Astrocyte (in vitro differentiated cells and primary cell): ENCODE measurements around the gene AP5B1. TPM values are rescaled to one million over a fixed set of nuclear protein-coding genes. Genes with fewer than 3 reads are reported as not detected.

Source experiments
- DNase-seq: peaks from one replicate; pipeline ENCODE4 v3.0.0-alpha.2; 2010; ENCODE audit warnings: low read depth
- FAIRE-seq: peaks from 2 replicates; lab custom pipeline; 2011; peaks lifted over from hg19 to GRCh38; lab: Jason Lieb, UNC
- H2AFZ ChIP-seq: 2 replicates; pipeline ENCODE4 v1.6.0; 2012; ENCODE audit warnings: low read depth, low read length, inconsistent platforms
- H3K27ac ChIP-seq: 2 replicates; pipeline ENCODE4 v1.5.1; 2011; ENCODE audit warnings: low read depth, low read length, inconsistent platforms
- H3K27me3 ChIP-seq: 2 replicates; pipeline ENCODE4 v1.6.0; 2011; ENCODE audit warnings: low read length, inconsistent platforms; ENCODE audit not compliant: insufficient read depth
- H3K36me3 ChIP-seq: 2 replicates; pipeline ENCODE4 v1.5.1; 2011; ENCODE audit warnings: low read length, inconsistent platforms; ENCODE audit not compliant: insufficient read depth
- H3K4me1 ChIP-seq: 2 replicates; pipeline ENCODE4 v1.5.1; 2011; ENCODE audit warnings: low read length, inconsistent platforms; ENCODE audit not compliant: insufficient read depth
- H3K4me2 ChIP-seq: 2 replicates; pipeline ENCODE4 v1.6.0; 2012; ENCODE audit warnings: low read length, inconsistent platforms
- H3K4me3 ChIP-seq: 2 replicates; pipeline ENCODE4 v1.5.1; 2011; ENCODE audit warnings: low read depth, mild to moderate bottlenecking, low read length, inconsistent platforms; ENCODE audit not compliant: insufficient read depth
- H3K79me2 ChIP-seq: 2 replicates; pipeline ENCODE4 v1.6.0; 2012; ENCODE audit warnings: mild to moderate bottlenecking, low read length, inconsistent platforms; ENCODE audit not compliant: insufficient read depth
- H3K9ac ChIP-seq: 2 replicates; pipeline ENCODE4 v1.6.0; 2012; ENCODE audit warnings: mild to moderate bottlenecking, low read length, inconsistent platforms
- H3K9me3 ChIP-seq: 2 replicates; pipeline ENCODE4 v1.5.1; 2012; ENCODE audit warnings: low read depth, mild to moderate bottlenecking, low read length, inconsistent platforms; ENCODE audit not compliant: insufficient read depth
- H4K20me1 ChIP-seq: 2 replicates; pipeline ENCODE4 v1.6.0; 2012; ENCODE audit warnings: low read length, inconsistent platforms; ENCODE audit not compliant: insufficient read depth
- H3K27ac Mint-ChIP-seq: one replicate; pipeline ENCODE4 v1.8.0; 2021; ENCODE audit warnings: mild to moderate bottlenecking, mixed read lengths; ENCODE audit not compliant: unreplicated experiment
- H3K27me3 Mint-ChIP-seq: one replicate; pipeline ENCODE4 v1.8.0; 2021; ENCODE audit warnings: low read depth, mixed read lengths; ENCODE audit not compliant: unreplicated experiment
- H3K36me3 Mint-ChIP-seq: one replicate; pipeline ENCODE4 v1.8.0; 2021; ENCODE audit warnings: low read depth, mixed read lengths; ENCODE audit not compliant: unreplicated experiment
- H3K4me1 Mint-ChIP-seq: one replicate; pipeline ENCODE4 v1.8.0; 2021; ENCODE audit warnings: low read depth, mixed read lengths; ENCODE audit not compliant: unreplicated experiment
- H3K4me3 Mint-ChIP-seq: one replicate; pipeline ENCODE4 v1.8.0; 2021; ENCODE audit warnings: mild to moderate bottlenecking, moderate library complexity, mixed read lengths; ENCODE audit not compliant: unreplicated experiment
- H3K9me3 Mint-ChIP-seq: one replicate; pipeline ENCODE4 v1.8.0; 2021; ENCODE audit warnings: mild to moderate bottlenecking, mixed read lengths; ENCODE audit not compliant: unreplicated experiment
- CTCF ChIP-seq: IDR thresholded peaks from 2 replicates; pipeline ENCODE4 v1.5.1; 2011; ENCODE audit warnings: low read depth, mild to moderate bottlenecking, inconsistent platforms, low read length, moderate library complexity; ENCODE audit not compliant: insufficient read depth
- EZH2 ChIP-seq: IDR thresholded peaks from 2 replicates; pipeline ENCODE4 v1.6.1; 2012; ENCODE audit warnings: mild to moderate bottlenecking, low read length, inconsistent platforms; ENCODE audit not compliant: insufficient read depth
- total RNA-seq: library from RNA; stranded (reverse); gene quantifications from 2 replicates; pipeline ENCODE4 v1.2.1, GENCODE V29; 2021

The AP5B1 gene
- total RNA-seq, 1 donor from 2014 or later, result 10.9 TPM

GRCh38 chr11:65745049-65745448 lies 35.7 kb downstream of the AP5B1 start:
- no peak overlapping the region for H3K9ac ChIP-seq
- H3K27ac Mint-ChIP-seq, result no peak overlapping the region
- no peaks in the 10 kb centered on the region for H3K36me3 ChIP-seq
- no peak overlapping the region for H3K4me2 ChIP-seq
- no peak overlapping the region for H2AFZ ChIP-seq
- DNase-seq (no peak), FAIRE-seq (no peak)
- no peak overlapping the region for H3K4me3 ChIP-seq
- H3K9me3 ChIP-seq, result peaks cover 6% of the 10 kb centered on the region
- no peak overlapping the region for H3K4me3 Mint-ChIP-seq
- H3K9me3 Mint-ChIP-seq, result peaks cover 12% of the 10 kb centered on the region
- H3K36me3 Mint-ChIP-seq, result no peaks in the 10 kb centered on the region
- H3K27ac ChIP-seq, result no peak overlapping the region
- no peaks in the 10 kb centered on the region for H3K79me2 ChIP-seq
- no peaks in the 10 kb centered on the region for H3K4me1 Mint-ChIP-seq
- peaks cover 26% of the 10 kb centered on the region for H3K27me3 ChIP-seq
- no peaks in the 10 kb centered on the region for H4K20me1 ChIP-seq
- no peaks in the 10 kb centered on the region for H3K4me1 ChIP-seq
- no peak for TF ChIP-seq EZH2
- no peak for TF ChIP-seq CTCF
- H3K27me3 Mint-ChIP-seq, result peaks cover 50% of the 10 kb centered on the region

GRCh38 chr11:65744699-65745042 lies 36.1 kb downstream of the AP5B1 start:
- H4K20me1 ChIP-seq, result no peaks in the 10 kb centered on the region

More at GRCh38 chr11:65744699-65745042, 36.1 kb downstream of the AP5B1 start:
- DNase-seq (no peak), FAIRE-seq (no peak)
- Mint-ChIP-seq H3K36me3 (peaks cover 2% of the 10 kb centered on the region), H3K9me3 (peaks cover 12% of the 10 kb centered on the region), H3K4me1 (no peaks in the 10 kb centered on the region), H3K27me3 (peaks cover 50% of the 10 kb centered on the region), H3K4me3 (no peak overlapping the region), H3K27ac (no peak overlapping the region)
- Histone ChIP-seq H3K27ac (no peak overlapping the region), H3K4me3 (no peak overlapping the region), H3K9me3 (peaks cover 6% of the 10 kb centered on the region), H3K4me1 (no peaks in the 10 kb centered on the region), H3K79me2 (no peaks in the 10 kb centered on the region), H2AFZ (no peak overlapping the region), H3K36me3 (no peaks in the 10 kb centered on the region), H3K9ac (no peak overlapping the region), H3K4me2 (no peak overlapping the region), H3K27me3 (peaks cover 23% of the 10 kb centered on the region)
- TF ChIP-seq EZH2, result no peak
- TF ChIP-seq CTCF, result no peak
